HG02938 (cell line): ENCODE results near the gene MVB12B.

Experiments used
- ATAC-seq: cut with Tn5 transposase; IDR thresholded peaks from one replicate; pipeline ENCODE4 v1.9.1; 2021; ENCODE audit warnings: mild to moderate bottlenecking, moderate library complexity; ENCODE audit not compliant: unreplicated experiment

MVB12B gene

DNA sequence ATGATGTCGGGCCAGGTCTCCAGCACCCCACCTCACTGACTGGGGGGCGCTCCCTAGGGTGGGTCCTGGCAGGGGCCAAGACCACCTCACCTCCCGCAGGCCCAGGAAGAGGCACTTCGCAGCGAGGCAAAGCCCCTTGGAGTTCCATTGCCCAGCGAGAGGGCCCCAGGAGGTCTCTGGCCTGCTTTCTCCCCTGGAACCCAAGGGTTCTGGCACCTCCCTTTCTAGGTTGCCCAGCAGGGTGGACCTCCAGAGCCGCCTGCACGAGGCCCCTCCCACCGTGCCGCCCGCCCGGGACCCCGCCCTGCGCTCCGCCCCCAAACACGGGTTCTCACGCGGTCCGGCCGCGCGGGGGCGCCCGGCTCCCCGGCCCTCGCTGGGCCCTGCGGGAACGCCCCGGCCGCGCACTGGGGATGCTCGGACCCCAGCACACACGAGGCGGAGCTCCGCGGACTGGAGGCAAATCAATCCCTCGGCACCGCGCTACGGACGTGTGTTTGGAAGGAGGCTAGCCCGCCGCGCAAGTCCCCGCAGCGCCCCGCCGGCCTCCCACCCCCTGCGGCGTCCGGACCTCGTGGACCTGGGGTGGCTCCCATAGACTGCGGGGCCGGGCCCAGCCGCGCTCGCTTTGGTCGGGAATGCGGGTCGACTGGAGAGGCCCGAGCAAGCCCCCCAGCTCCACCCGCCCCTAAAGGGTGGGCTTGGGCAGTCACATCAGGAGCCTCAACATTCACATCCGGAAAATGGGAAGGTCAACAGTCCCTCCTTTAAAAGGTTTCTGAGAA is 187.6 kb downstream of the MVB12B start:
- ATAC-seq = no peak

DNA sequence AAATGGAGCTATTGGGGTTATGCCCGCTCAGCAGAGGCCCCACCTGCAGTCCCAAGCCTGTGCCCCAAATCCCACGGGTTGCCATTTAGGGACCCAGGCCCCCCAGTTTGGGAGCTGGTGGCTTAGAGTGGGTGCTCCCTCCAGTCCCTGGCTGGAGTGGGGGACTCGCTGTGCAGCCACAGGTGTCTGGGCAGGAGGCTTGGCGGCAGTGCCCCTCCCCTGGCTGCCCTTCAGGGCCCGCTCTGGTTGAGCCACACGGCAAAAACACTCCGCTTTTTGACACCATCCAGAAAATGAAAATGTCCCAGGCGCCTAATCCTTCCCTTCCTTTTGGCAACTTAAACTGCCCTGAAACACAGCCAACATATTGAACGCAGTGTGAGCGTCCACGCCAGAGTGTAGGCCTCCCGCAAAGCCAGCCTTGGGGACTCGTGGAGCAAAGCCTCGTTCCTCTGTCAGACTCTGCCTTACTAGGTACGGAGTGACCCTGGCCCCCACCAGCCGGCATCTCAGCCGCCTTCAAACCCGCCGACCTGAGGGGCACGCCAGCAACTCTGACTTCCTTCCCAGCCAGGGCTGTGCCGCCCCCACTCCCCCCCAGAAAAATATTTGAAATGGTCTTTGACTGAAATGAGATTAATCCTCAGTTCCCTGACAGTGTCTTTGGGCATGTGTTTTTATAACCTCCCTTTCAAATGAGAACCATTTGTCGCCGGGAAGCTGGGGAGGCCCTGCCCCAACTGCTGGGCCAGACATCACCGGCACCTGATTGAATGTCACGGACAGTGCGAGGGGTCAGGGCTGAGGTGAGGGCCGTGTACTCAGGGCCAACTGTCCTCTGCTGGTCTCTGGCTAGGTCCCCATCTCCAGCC is 188.6 kb downstream of the MVB12B start:
- no peak for ATAC-seq

DNA sequence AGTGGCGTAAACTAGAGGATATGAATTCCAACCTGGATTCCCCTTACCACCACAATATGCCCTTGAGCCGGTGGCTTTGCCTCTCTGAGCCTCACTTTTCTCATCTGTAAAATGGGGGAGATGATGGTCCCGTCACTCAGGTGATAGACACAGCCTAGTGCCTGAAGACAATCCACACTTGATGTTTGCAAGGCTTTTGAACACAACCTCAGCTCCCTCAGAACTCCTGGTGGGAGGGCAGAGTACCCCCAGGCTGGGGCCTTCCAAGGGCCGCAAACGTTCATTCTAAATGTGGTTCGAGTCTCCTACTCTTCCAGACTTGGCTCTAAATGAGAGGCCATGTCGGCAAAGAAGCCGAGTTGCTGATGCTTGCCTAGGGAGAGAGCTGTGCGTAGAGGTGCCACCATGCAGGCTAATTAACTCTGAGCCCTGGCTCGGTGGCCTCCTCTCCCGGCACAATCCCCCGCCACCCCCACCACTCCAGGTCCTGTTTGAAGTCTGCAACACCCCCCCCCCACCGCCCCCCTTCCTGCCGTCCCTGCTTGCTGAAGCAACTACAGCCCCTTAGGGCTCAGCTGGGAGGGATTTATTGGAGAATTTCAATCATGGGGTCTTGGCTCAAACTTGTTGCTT is 189.4 kb downstream of the MVB12B start:
- no peak for ATAC-seq

DNA sequence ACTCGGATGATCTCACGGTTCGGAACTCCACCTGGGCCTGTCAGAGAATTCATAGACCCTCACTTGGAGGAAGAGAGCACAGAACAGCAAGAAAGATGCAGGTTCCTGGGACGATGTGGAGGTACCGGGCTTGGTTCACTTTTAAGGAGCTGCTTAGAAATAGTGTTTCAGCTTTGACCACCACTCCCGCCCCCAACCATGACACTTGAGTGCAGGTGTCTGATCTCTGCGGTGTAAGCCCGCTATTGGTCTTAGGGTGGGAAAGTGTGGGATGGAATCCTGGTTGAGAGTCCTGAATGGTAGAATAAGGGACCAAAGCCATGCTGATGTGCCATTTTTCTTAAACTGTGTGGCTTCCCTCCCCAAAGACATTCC is 189.9 kb downstream of the MVB12B start:
- no peak for ATAC-seq

DNA sequence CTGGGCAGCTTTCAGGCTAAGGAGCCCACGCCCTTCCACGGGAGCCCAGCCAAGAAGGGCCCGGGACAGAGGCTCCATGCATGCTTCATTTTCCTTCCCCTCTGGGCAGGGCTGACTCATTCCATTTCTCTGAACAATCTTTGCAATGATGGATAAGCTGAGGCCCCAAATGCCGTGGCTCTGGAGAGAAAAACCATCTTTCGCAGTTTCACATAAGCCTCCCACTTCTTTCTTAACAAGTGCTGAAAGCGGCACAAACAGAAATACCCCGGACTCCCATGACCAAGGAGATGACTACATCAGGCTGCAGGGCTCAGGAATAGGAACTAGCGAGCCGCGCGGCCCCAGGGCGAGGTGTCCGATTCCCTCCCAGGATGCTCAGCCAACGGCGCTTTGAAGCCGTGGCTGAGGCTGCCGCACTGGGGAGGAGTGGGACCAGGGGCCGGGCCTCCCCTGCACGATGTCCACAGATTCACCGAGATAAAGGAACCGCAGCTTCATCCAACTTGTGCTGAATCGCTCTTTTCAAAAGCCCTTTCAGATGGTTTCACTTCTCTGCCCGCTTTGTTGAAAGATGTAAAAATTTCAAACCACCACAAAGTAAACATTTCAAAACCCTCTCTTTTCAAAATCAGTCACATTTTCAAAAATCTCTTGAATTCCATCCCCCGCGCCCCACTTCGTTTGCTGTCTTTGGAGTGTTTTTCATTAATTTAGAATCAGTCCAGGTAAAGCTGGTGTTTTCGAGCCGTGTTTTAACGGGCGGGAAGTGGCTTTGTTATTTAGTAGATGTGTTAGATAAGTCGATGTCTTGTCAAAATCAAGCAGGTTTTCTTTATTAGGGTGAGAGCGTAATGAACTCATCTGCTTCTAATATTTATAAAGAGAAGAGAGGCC is 190.6 kb downstream of the MVB12B start:
- no peak for ATAC-seq

DNA sequence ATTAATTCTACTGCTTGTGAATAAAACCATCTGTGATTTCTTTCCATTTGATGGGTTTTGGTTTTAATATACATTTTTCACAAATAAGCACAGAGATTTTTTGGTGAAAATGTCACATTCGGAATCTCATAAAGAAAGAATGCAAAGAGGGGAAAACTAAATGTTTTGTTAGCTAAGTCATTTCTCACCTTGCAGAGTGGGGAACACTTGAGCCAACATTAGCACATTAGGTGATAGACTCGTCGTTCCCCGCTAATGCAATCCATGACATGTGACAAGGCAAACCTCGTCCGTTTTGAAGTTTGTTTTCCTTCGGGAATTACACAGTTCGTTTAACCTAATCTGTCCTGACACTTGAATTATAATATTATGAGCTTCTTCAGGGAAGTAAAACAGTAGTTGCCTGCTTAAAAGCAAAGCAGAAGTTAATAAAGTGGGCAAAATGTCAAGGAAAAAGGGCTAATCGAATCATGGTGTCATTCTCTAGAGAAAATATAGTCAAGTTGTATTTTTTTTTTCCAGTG is 191.3 kb downstream of the MVB12B start:
- ATAC-seq = no peak

DNA sequence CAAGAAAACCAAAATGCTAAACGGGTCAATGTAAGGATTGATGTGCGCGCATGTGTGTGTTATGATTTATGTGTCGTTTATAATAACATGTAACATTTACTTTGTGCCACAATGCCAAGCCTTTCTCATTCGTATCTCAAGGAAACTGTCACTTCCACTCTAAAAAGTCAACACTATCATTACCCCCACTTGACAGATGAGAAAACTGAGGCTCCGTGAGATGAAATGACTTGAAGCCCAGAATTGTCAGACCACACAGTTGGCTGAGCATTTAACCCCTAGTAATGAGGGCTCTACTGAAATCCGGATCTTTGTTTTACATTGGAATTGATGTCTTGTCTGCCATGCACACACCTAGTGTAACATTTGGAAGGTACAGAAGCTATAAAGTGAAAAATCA is 192.1 kb downstream of the MVB12B start:
- ATAC-seq = no peak

DNA sequence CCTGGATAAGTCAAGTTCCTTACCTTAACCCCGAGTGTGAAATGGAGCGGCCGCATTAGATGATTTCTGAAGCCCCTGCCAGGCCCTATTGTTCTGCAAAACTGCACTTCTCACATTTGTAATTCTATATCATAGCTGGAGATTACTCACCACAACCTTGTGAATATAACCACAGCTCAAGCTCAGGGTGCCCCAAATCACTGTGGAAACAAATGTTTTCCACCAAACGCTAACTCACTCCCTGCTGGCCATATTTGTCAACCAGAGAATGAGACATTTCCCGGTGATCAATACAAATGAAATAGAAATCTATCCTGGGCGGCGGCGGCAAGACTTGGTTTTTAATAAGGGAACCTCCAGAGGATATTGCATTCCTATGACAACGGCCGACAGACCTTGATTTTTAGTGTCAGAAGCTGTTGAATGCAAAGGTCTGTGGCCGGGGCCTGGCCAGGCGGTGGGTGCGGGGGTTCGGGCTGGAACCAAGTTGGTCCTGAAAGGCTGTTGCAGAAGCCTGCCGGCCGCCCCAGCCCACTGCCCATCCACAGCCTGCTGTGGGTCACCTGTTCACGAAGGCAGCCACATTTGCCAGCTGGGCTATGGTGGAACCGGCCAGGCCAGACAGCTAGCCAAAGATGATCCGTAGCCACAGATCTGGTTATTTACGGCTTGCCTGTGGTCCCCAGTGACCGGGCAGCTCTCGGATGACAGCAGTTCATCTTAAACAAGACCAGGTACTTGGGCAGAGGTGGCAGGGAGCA is 193.2 kb downstream of the MVB12B start:
- ATAC-seq = no peak

DNA sequence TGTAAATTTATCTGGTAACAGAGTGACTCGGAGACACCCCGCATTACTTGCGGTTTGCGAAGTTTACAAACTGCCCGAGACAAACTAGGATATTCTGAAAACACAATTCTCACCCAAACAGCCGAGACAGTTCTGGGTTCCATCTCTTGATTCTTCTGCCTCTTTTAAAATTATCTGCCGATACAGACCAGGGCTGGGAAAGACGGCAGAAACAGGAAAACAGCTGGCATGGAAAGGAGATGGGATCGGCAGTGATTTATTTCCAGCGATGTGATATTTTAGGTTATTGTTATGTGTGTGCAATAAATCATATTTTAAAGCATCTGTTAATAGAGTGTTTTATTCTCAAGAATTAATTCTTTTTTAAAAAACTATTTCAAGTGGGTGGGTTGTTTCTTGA is 193.8 kb downstream of the MVB12B start:
- ATAC-seq = no peak

DNA sequence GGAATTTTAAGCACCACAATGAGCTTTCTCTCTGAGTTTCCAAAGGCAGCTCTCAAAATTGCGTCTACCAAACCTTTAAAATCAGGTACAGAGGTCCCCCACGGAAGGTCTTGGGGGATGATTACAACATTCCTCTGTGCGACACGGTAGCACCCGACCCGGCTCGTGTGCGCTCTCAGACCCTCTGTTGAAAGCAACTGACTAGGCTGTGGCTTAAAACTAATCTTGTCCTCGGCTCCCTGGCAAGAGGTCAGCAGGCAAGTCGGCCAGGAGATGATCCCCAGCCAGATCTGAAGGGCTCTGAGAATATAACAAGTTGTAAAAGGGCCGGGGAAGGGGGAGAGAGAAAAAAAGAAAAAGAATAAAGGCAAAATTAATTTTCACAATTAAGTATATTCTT is 194.5 kb downstream of the MVB12B start:
- no peak for ATAC-seq

DNA sequence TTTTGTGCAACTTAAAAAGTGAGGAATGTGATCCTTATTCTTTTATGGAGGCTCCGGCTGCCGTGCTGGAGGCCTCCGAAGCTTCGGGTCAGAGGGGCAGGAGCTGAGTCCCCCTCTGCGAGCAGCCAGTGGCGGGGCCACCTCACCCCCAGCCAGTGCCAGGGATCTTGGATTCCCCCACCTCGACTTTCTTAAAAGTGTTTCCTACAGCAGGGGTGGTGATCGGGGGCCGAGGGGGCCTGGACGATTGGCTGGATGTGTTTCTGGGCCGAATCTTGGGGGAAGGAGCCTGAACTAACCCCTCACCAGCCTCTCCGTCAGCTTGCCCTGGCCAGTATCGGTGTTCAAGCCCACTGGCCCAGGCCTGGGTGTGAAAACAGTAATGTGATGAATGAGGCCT is 194.9 kb downstream of the MVB12B start:
- ATAC-seq = no peak

DNA sequence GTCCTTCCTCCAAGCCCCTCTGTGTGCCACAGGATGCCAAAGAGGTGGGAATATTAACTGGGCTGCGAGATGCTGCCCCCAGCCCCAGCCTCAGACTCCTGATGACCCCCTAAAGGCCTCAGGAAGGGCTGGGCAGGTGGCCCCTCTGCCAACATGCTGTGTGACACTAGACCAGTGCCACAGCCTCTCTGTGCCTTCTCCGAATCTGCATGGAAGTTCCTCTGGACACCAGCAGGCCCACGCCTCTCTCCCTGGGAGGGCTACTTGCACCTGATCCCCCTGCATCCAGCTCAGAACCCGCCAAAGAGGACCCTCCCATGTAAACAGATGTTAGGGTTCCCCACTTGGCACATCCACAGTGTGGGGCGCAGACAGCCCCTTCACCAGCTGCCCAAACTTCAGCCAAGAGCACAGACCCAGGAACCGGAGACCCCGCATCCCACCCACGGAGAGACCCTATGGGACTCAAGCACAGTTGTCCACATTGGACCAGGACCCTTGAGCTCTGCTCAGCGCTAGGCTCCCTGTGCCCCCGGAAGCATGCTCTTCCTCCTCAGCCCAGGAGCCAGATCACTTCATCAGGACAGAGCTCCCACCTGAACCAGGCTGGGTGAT is 195.5 kb downstream of the MVB12B start:
- ATAC-seq = no peak

DNA sequence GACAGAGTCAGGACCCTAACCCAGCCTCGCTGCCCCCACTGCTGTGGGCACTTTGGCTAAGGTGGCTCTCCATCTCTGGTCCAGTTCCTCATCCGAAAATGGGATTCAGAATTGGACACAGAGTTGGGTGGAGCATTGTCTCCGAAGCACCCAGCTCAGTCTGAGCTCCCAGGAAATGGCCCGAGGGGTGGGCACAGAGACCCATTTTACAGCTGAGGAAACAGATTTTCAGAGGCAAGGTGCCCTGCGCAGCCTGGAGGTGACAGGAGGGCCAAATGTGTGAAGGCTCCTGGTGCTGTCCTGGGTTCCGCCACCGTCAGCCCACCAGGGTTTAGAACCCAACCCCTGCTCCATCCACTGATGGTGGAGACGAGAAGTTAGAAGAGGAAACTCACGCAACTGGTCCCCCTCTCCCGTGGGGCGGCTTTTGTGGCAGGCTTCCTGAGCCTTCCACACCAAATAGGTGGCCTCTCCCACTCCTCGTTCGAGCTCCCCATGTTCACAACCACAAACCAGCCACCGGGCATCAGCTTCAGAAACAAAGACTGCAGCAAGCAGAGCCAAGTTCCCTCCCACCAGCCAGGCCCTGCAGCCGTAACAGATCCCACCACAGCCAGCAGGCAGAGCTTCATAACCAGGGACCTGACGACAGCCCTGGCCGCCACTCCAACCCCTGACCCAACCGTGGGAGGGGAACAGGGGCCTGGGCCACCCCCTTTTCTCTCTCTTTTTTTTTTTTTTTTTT is 196.2 kb downstream of the MVB12B start:
- ATAC-seq = no peak

DNA sequence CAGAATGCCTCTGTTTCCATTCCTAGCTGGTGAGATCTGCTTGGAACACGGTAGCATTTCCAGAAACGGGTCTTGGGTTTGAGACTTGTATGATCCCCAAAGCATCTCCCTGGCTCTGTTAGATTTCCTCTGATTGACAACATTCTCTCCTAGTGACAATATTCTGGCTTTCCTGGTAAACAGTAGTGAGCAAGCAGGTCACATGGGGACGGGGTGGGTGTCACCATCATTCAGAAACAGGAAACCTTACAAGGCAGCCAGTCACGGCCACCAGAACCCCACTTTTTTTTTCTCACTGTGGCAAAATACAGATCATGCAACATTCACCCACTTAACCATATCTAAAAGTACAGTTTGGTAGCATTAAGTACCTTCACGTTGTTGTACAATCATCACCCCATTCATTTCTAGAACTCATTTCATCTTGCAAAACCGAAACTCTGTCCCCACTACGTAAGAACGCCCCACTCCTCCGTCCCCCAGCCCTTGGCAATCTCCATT is 197.0 kb downstream of the MVB12B start:
- no peak for ATAC-seq

DNA sequence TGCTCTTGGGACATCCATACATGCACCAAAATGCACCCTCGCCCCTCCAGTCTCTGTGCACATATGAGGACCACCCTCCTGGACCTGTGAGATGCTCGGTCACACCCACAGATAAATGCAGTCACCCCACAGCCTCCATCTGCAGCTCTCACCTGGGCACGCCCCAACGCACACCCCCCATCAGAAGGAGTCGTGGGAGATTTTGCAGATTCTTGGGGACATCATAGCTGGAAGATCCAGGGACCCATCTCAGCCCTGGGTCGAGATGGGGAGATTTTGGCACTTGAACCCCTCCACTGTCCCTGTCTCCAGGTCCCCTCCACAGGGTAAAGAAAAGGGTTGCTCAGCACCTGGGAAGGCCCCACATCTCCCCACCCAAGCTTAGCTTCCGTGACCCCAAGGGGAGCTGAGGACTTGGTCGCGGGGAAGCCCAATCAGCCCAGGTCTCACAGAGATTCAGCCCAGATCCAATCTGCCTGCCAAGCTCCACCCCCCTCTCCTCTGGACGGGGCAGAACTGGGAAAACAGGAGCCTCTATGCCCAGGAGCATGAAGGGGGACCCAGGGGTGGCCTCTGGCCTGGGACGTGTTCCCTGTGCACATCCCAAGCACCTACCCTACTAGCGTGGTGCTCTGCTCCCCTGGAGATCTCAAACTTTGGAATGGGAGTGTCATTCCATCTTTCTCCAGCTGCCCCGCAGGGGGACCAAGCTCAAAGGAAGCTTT is 197.9 kb downstream of the MVB12B start:
- no peak for ATAC-seq

DNA sequence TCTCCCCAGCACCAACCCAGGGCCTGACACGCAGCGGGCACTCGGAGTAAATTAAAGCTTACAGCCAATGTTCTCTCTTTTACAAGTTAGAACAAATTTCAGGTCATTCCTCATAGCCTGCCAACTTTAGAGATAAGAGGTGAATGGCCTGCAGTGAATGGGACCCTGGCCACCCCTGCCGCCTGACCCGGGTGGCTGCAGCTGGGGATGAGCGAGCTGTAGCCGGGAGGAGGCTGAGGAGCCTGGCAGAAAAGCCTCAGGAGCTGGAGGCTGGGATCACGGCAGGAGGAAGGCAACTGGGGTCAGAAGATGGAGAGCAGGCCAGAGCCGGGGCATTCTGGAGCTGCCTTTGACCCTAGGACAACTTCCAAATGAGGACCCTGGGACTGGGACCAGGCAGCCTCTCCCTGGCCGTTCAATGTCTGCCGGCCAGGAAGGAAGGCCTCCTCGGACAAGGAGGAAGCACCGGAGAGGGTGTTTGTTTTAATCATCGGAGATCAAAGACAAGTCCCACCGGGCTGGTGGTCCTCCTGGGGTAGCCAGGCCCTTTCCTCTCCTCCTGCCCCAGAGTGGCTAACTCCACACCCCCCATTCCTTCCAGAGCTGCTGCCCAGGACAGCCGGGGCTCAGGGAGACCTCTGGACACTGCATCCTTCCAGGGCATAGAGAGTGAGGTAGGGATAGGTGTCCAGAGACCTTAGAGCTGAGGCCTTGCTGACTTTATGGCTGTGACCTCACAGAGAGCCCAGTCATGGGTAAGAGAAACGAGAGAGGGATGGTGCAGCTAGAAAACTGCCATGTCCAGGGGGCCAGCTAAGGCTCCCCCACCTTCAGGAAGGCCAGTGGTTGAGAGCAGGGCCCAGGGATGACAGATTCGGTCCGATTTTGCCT is 199.8 kb downstream of the MVB12B start:
- no peak for ATAC-seq
